Forelimb muscle (tissue), 1 donor: ENCODE data around the gene SLC22A12. TPM values are rescaled to one million over a fixed set of nuclear protein-coding genes. Genes with fewer than 3 reads are reported as not detected.

Experiments used
- DNase-seq: peaks from one replicate; pipeline ENCODE4 v3.0.0-alpha.2; 2013; ENCODE audit warnings: low read depth
- polyA plus RNA-seq: library from polyadenylated mRNA; unstranded; fragments of 120-200 nt; gene quantifications from one replicate; pipeline ENCODE4 v1.2.1, GENCODE V29; 2013; ENCODE audit not compliant: insufficient read length

The SLC22A12 gene
- polyA plus RNA-seq, 1 donor, result not detected

- no peak for DNase-seq
These were observed 56.2 kb downstream of the SLC22A12 start for GRCh38 chr11:64647019-64647779.

GRCh38 chr11:64648551-64648950 lies 57.5 kb downstream of the SLC22A12 start:
- DNase-seq, result no peak

- DNase-seq, result no peak
These were observed 58.3 kb downstream of the SLC22A12 start for GRCh38 chr11:64649291-64649697.

- no peak for DNase-seq
These were observed 60.0 kb downstream of the SLC22A12 start for GRCh38 chr11:64650923-64651523.

Other genes starting within 250 kb of the SLC22A12 start
- gene RPS6KA4, start 232.1 kb upstream of the SLC22A12 start, polyA plus RNA-seq, result 12.3 TPM
- gene SLC22A11, start 35.3 kb upstream of the SLC22A12 start, polyA plus RNA-seq, result not detected
- 24.5 TPM for gene NRXN2, start 132.0 kb downstream of the SLC22A12 start, polyA plus RNA-seq
- 42.1 TPM for gene RASGRP2, start 152.9 kb downstream of the SLC22A12 start, polyA plus RNA-seq
- gene PYGM, start 168.8 kb downstream of the SLC22A12 start, polyA plus RNA-seq, result 294 TPM
- 225 TPM for gene SF1, start 187.3 kb downstream of the SLC22A12 start, polyA plus RNA-seq
- 9.2 TPM for gene MAP4K2, start 212.0 kb downstream of the SLC22A12 start, polyA plus RNA-seq
- gene MEN1, start 219.3 kb downstream of the SLC22A12 start, polyA plus RNA-seq, result 18.4 TPM